IPS-18a (cell line): ENCODE results near the gene EFCAB13.

Experiments used
- H3K27ac ChIP-seq: one replicate; pipeline ENCODE4 v1.5.1; 2013; ENCODE audit warnings: low read length
- H3K27me3 ChIP-seq: one replicate; pipeline ENCODE4 v1.6.1; 2013; ENCODE audit warnings: mild to moderate bottlenecking, low read length; ENCODE audit not compliant: control insufficient read depth, insufficient read depth
- H3K36me3 ChIP-seq: one replicate; pipeline ENCODE4 v1.6.1; 2013; ENCODE audit warnings: low read depth, low read length; ENCODE audit not compliant: control insufficient read depth
- H3K4me1 ChIP-seq: one replicate; pipeline ENCODE4 v1.6.1; 2013; ENCODE audit warnings: low read depth, low read length; ENCODE audit not compliant: control insufficient read depth
- H3K4me3 ChIP-seq: one replicate; pipeline ENCODE4 v1.5.1; 2013; ENCODE audit warnings: low read length
- H3K9ac ChIP-seq: one replicate; pipeline ENCODE4 v1.6.1; 2013; ENCODE audit warnings: mild to moderate bottlenecking, low read length, moderate library complexity
- H3K9me3 ChIP-seq: one replicate; pipeline ENCODE4 v1.6.1; 2013; ENCODE audit warnings: low read depth, low read length; ENCODE audit not compliant: control insufficient read depth

EFCAB13 gene

GRCh38 chr17:47315451-47316266 lies 8.1 kb upstream of the EFCAB13 start:
- H3K9ac ChIP-seq, result no peak overlapping the region
- no peaks in the 10 kb centered on the region for H3K9me3 ChIP-seq
- no peak overlapping the region for H3K4me3 ChIP-seq
- no peak overlapping the region for H3K27ac ChIP-seq
- H3K4me1 ChIP-seq, result peaks cover 4% of the 10 kb centered on the region
- no peaks in the 10 kb centered on the region for H3K27me3 ChIP-seq
- no peaks in the 10 kb centered on the region for H3K36me3 ChIP-seq

- H3K36me3 ChIP-seq, result no peaks in the 10 kb centered on the region
- H3K9ac ChIP-seq, result no peak overlapping the region
- H3K9me3 ChIP-seq, result peaks cover 5% of the 10 kb centered on the region
- H3K27ac ChIP-seq, result no peak overlapping the region
- no peaks in the 10 kb centered on the region for H3K4me1 ChIP-seq
- H3K4me3 ChIP-seq, result no peak overlapping the region
- H3K27me3 ChIP-seq, result no peaks in the 10 kb centered on the region
Measured at GRCh38 chr17:47316311-47316710, 7.4 kb upstream of the EFCAB13 start.

GRCh38 chr17:47317119-47317518 lies 6.6 kb upstream of the EFCAB13 start:
- Histone ChIP-seq H3K4me3 (no peak overlapping the region), H3K27me3 (peaks cover under 1% of the 10 kb centered on the region), H3K36me3 (no peaks in the 10 kb centered on the region), H3K9me3 (peaks cover 5% of the 10 kb centered on the region), H3K27ac (no peak overlapping the region), H3K9ac (no peak overlapping the region), H3K4me1 (no peaks in the 10 kb centered on the region)

GRCh38 chr17:47318197-47318918 lies 5.4 kb upstream of the EFCAB13 start:
- Histone ChIP-seq H3K27ac (no peak overlapping the region), H3K27me3 (peaks cover 12% of the 10 kb centered on the region), H3K9me3 (peaks cover 5% of the 10 kb centered on the region), H3K36me3 (no peaks in the 10 kb centered on the region), H3K9ac (no peak overlapping the region), H3K4me1 (peaks cover 6% of the 10 kb centered on the region), H3K4me3 (no peak overlapping the region)

GRCh38 chr17:47320879-47321502 lies 2.8 kb upstream of the EFCAB13 start:
- peaks cover 5% of the 10 kb centered on the region for H3K9me3 ChIP-seq
- no peaks in the 10 kb centered on the region for H3K36me3 ChIP-seq
- H3K27me3 ChIP-seq, result peaks cover 24% of the 10 kb centered on the region
- H3K4me3 ChIP-seq, result no peak overlapping the region
- no peak overlapping the region for H3K9ac ChIP-seq
- H3K4me1 ChIP-seq, result peaks cover 6% of the 10 kb centered on the region
- no peak overlapping the region for H3K27ac ChIP-seq

- peaks cover 5% of the 10 kb centered on the region for H3K9me3 ChIP-seq
- H3K27me3 ChIP-seq, result peaks cover 24% of the 10 kb centered on the region
- H3K4me1 ChIP-seq, result peaks cover 6% of the 10 kb centered on the region
- peak overlapping the region; percentile 76 for H3K4me3 ChIP-seq
- no peaks in the 10 kb centered on the region for H3K36me3 ChIP-seq
- peak overlapping the region; percentile 61 for H3K9ac ChIP-seq
- H3K27ac ChIP-seq, result no peak overlapping the region
Measured at GRCh38 chr17:47324224-47325020, 667 bp downstream of the EFCAB13 start.

- H3K36me3 ChIP-seq, result no peaks in the 10 kb centered on the region
- peaks cover 24% of the 10 kb centered on the region for H3K27me3 ChIP-seq
- H3K9me3 ChIP-seq, result peaks cover 5% of the 10 kb centered on the region
- H3K4me1 ChIP-seq, result peaks cover 6% of the 10 kb centered on the region
- H3K27ac ChIP-seq, result no peak overlapping the region
- no peak overlapping the region for H3K9ac ChIP-seq
- H3K4me3 ChIP-seq, result no peak overlapping the region
Measured at GRCh38 chr17:47325176-47325575, 1.4 kb downstream of the EFCAB13 start.

GRCh38 chr17:47330548-47330947 lies 6.8 kb downstream of the EFCAB13 start:
- Histone ChIP-seq H3K4me1 (no peaks in the 10 kb centered on the region), H3K9ac (no peak overlapping the region), H3K27me3 (no peaks in the 10 kb centered on the region), H3K4me3 (no peak overlapping the region), H3K36me3 (no peaks in the 10 kb centered on the region), H3K9me3 (no peaks in the 10 kb centered on the region), H3K27ac (no peak overlapping the region)

- Histone ChIP-seq H3K9ac (no peak overlapping the region), H3K27me3 (no peaks in the 10 kb centered on the region), H3K27ac (no peak overlapping the region), H3K4me3 (no peak overlapping the region), H3K4me1 (no peaks in the 10 kb centered on the region), H3K36me3 (no peaks in the 10 kb centered on the region), H3K9me3 (no peaks in the 10 kb centered on the region)
Measured at GRCh38 chr17:47332287-47332686, 8.5 kb downstream of the EFCAB13 start.

GRCh38 chr17:47335101-47335936 lies 11.6 kb downstream of the EFCAB13 start:
- Histone ChIP-seq H3K9ac (no peak overlapping the region), H3K4me1 (no peaks in the 10 kb centered on the region), H3K9me3 (no peaks in the 10 kb centered on the region), H3K27me3 (no peaks in the 10 kb centered on the region), H3K27ac (no peak overlapping the region), H3K36me3 (no peaks in the 10 kb centered on the region), H3K4me3 (no peak overlapping the region)
